Measurements from ENCODE around the gene ZMAT5.
A peak's percentile ranks its signal among the peaks of the same experiment; 100 is the strongest.
"Not testable (repeated sequence)": the region's sequence is repeated elsewhere in the genome, so short reads cannot be mapped to it uniquely, and the experiment has no call there.

Gene ZMAT5

DNA sequence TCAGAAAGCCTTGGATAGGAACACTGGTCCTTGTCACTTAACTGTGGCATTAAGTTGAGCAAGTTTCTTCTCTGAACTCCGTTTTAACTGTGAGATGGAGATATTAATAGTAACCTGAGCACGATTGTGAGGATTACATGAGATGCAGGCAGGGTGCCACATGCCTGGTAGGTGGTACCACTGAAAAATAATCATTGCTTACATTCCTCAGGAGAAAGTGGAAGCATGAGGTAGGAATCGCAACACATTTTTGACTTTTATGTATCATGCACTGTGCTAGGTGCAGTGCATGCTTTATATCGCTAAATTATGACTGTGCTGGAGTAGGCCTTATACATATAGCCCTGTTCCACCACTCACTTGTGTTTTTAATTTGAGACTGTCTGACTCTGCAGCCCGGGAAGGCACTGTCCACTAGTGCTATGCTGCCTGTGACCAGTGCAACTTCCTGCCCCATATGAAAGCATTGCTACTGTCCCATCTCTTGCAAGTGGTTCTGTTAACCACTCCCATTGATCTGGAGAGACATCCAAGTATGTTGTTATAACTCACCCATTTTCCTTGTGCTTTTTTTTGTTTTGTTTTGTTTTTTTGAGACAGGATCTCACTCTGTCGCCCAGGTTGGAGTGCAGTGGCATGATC lies 1.4 kb upstream of the ZMAT5 start:
- peak overlapping the region; percentile 99 for H3K4me3 Mint-ChIP-seq
- H3K36me3 Mint-ChIP-seq = peaks cover 9% of the 10 kb centered on the region
- H3K27ac Mint-ChIP-seq = no peak overlapping the region
- no peaks in the 10 kb centered on the region for H3K9me3 Mint-ChIP-seq
- peaks cover 39% of the 10 kb centered on the region for H3K4me1 Mint-ChIP-seq
- no peaks in the 10 kb centered on the region for H3K27me3 Mint-ChIP-seq

DNA sequence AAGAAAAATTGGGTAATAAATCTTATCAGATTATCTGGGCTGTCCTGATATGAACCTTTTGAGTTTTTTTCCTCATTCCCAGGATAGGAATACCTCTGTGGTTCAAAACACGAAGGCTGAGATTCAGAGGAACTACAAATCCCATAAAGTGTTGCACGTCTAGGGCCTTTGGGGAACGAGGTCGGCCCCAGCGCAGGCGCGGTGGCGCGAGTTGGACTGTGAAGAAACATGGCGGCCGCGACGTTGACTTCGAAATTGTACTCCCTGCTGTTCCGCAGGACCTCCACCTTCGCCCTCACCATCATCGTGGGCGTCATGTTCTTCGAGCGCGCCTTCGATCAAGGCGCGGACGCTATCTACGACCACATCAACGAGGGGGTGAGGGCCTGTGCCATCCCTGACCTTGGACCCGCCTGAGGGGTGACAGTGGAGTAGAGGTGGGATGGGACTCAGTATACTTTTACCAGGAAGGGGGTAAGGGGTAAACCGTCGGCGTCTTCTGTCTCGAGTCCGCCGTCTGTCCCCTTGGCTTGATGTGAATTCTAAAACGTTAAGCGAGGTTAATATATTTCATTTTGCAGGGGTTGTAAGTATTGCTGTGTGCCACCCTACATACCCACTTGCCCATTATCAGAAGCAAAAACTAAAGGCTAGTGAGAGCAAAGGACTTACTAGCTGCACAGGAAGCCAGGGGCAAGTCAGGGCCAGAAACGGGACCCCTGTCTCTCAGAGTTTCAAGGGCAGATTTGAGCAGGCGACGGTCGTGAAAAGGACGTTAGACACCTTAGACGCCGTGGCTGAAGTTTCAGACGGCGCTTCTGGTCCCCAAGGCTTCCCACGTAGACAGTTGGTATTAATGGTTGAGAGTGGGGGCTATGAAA lies 604 bp upstream of the ZMAT5 start, which contains the start of gene UQCR10:
UQCR10 (plus strand) TSS at position 199 of the 881 bp plus-strand sequence; CDS start at position 229, 30 bp downstream.
- peaks cover 39% of the 10 kb centered on the region for H3K4me1 Mint-ChIP-seq
- H3K9me3 Mint-ChIP-seq = no peaks in the 10 kb centered on the region
- H3K4me3 Mint-ChIP-seq = peak within 1 kb of the TSS; percentile 99

DNA sequence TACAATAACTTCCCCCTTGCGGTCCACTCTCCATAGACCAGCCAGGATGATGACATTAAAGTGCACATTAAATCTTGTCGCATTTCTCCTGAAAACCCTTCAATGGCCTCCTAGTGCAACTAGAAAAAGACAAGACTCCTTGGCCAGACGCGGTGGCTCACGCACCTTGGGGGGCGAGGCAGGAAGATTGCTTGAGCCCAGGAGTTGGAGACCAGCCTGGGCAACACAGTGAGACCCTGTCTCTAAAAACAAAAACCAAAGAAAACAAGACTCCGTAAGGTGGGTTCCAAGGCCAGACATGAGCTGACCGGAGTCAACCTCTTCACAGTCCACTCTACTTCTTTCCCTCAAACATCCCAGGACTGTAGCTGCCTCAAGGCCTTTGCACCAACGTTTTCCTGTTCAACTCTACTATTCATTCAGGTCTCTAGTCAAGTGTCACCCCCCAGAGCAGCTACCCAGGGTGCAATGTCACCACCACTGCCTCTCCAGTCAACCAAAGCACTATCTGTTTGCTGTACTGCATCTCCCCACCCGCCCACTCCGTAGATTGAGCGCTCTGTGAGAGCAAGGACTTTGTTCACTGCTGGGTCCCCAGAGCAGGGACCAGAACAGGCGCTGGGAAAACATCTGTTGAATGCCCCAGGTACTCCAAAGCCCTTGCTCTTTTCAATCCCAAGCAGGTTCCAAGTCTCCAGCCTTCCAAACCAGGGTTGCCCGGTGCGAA lies 739 bp downstream of the ZMAT5 start:
- Mint-ChIP-seq H3K4me1 (peaks cover 39% of the 10 kb centered on the region), H3K9me3 (no peaks in the 10 kb centered on the region), H3K27ac (peak overlapping the region; percentile 99), H3K4me3 (peak overlapping the region; percentile 99), H3K36me3 (peaks cover 6% of the 10 kb centered on the region), H3K27me3 (no peaks in the 10 kb centered on the region)

More for the DNA sequence above, 604 bp upstream of the ZMAT5 start, which contains the start of gene UQCR10:
- H3K27ac Mint-ChIP-seq = peak within 1 kb of the TSS; percentile 99
- H3K27me3 Mint-ChIP-seq = no peaks in the 10 kb centered on the region
- peaks cover 9% of the 10 kb centered on the region for H3K36me3 Mint-ChIP-seq

DNA sequence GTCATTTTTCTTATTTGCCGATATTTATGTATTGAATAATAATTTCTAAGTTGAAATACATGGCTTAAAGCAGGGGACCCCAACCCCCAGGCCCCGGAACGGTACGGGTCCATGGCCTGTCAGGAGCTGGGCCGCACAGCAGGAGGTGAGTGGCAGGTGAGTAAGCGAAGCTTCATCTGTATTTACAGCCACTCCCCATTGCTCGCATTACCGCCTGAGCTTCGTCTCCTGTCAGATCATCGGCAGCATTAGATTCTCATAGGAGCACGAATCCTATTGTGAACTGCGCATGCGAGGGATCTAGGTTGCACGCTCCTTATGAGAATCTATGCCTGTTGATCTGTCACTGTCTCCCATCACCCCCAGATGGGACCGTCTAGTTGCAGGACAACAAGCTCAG lies 4.5 kb downstream of the ZMAT5 start:
- Mint-ChIP-seq H3K4me1 (peaks cover 19% of the 10 kb centered on the region), H3K27me3 (no peaks in the 10 kb centered on the region), H3K9me3 (no peaks in the 10 kb centered on the region), H3K4me3 (no peak overlapping the region), H3K27ac (no peak overlapping the region), H3K36me3 (no peaks in the 10 kb centered on the region)

GRCh38 chr22:29758959-29759358 lies 7.8 kb downstream of the ZMAT5 start:
- H3K27ac Mint-ChIP-seq = peak overlapping the region; percentile 4
- H3K4me3 Mint-ChIP-seq = no peak overlapping the region
- no peaks in the 10 kb centered on the region for H3K27me3 Mint-ChIP-seq
- no peaks in the 10 kb centered on the region for H3K9me3 Mint-ChIP-seq
- no peaks in the 10 kb centered on the region for H3K36me3 Mint-ChIP-seq
- H3K4me1 Mint-ChIP-seq = no peaks in the 10 kb centered on the region

DNA sequence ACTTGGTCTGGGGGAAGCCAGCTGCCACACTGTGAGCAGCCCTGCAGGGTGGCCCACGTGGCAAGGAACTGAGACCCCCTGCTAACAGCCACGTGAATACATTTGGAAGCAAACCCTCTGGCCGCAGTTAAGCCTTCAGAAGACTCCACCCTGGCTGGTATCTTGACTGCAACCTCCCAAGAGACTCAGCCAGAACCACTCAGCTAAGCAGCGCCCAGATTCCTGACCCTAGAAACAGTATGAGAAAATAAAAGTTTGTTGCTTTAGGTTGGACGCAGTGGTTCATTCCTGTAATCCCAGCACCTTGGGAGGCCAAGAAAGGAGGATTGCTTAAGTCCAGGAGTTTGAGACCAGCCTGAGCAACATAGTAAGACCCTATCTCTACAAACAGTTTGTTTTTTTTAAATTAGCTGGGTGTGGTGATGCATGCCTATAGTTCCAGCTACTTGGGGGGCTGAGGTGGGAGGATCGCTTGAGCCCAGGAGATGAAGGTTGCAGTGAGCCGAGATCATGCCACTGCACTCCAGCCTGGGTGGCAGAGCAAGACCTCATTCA lies 8.7 kb downstream of the ZMAT5 start:
- H3K9me3 Mint-ChIP-seq = no peaks in the 10 kb centered on the region
- H3K36me3 Mint-ChIP-seq = no peaks in the 10 kb centered on the region
- no peaks in the 10 kb centered on the region for H3K4me1 Mint-ChIP-seq
- H3K27ac Mint-ChIP-seq = no peak overlapping the region
- H3K4me3 Mint-ChIP-seq = no peak overlapping the region
- no peaks in the 10 kb centered on the region for H3K27me3 Mint-ChIP-seq

DNA sequence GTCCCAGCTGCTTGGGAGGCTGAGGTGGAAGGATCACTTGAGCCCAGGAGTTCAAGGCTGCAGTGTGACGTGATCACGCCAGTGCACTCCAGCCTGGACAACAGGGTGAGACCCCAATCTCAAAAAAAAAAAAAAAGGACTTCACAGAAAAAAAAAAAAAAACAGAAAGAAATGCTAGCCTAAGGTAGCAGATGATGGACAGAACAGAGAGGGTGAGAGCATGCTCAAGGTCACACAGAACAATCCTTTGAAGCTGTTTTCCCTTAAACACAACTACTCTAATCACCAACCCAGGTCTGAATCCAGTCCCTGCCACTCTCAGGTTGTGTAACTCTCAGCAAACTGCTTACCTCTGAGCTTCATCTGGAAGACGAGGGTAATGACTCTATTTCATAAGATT lies 9.7 kb downstream of the ZMAT5 start:
- H3K36me3 Mint-ChIP-seq = no peaks in the 10 kb centered on the region
- H3K27me3 Mint-ChIP-seq = no peaks in the 10 kb centered on the region
- no peaks in the 10 kb centered on the region for H3K9me3 Mint-ChIP-seq
- H3K4me1 Mint-ChIP-seq = peaks cover 3% of the 10 kb centered on the region
- H3K4me3 Mint-ChIP-seq = no peak overlapping the region
- no peak overlapping the region for H3K27ac Mint-ChIP-seq

GRCh38 chr22:29756341-29756740 lies 10.5 kb downstream of the ZMAT5 start:
- no peak overlapping the region for H3K4me3 Mint-ChIP-seq
- H3K36me3 Mint-ChIP-seq = no peaks in the 10 kb centered on the region
- H3K4me1 Mint-ChIP-seq = peaks cover 9% of the 10 kb centered on the region
- H3K27ac Mint-ChIP-seq = no peak overlapping the region
- H3K27me3 Mint-ChIP-seq = no peaks in the 10 kb centered on the region
- no peaks in the 10 kb centered on the region for H3K9me3 Mint-ChIP-seq

DNA sequence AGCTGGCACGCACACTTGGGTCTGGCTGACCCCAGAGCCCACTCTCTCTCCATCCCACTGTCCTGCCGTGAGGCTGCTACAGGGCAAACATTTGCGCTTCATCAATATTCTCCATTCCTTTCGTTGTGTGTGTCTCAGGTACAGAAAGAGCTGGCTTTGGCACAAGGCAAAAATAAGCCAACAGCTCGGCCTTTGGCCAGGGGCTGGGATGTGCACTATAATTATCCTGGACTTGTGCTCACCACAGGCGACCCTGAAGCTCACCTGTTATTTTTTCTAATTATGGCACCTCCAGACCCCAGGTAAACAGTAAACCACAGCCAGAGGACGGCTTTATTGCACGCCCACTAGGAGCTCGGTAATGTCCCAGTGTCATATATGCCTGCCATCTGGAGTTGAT lies 10.9 kb downstream of the ZMAT5 start:
- Mint-ChIP-seq H3K27me3 (no peaks in the 10 kb centered on the region), H3K9me3 (no peaks in the 10 kb centered on the region), H3K4me3 (no peak overlapping the region), H3K36me3 (no peaks in the 10 kb centered on the region), H3K4me1 (peaks cover 13% of the 10 kb centered on the region), H3K27ac (no peak overlapping the region)

- H3K27me3 Mint-ChIP-seq, H3K9me3 Mint-ChIP-seq, H3K36me3 Mint-ChIP-seq, H3K27ac Mint-ChIP-seq, H3K4me3 Mint-ChIP-seq: not testable (repeated sequence)
- peaks cover 24% of the 10 kb centered on the region for H3K4me1 Mint-ChIP-seq
Observed at GRCh38 chr22:29754658-29755395, 12.0 kb downstream of the ZMAT5 start.

DNA sequence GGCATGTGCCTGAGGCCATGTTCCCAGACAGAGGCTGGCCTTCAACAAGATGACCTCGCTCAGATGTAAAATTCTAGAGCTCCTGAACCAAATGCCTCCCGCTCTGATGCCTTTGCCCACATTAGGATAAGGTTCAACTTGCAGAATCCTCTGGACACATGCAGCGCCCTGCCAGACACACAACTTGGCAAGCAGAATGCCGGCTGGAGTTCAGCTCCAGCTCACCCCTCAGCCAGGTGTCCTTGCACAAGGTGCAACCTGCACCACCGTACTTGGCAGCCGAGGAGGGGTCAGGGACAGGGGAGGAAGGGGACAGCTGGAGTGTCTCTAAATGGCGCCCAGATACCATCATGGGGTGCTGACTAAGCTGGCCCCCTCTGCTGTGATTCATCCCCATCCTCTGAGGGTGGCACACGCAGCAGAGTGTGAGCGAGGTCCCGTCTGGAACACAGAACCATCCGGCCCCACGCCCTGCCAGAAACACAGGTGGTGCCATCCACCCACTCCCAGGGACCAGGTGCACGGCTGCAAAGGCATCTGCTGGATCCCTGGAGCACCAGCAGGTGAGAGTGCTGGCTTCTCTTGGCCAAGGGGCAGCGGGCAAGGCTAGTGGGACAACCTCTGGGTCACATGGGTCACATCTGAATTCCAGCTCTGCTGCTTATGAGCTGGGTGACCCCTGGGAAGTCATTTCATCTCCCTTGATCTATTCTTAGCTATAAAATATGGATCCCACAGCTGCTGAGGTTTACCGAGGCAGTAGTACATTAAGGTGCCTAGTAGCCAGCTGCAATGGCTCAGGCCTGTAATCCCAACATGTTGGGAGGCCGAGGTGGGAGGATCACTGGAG lies 12.8 kb downstream of the ZMAT5 start:
- peaks cover 26% of the 10 kb centered on the region for H3K4me1 Mint-ChIP-seq
- H3K9me3 Mint-ChIP-seq = no peaks in the 10 kb centered on the region
- H3K27ac Mint-ChIP-seq = no peak overlapping the region
- H3K36me3 Mint-ChIP-seq = no peaks in the 10 kb centered on the region
- no peaks in the 10 kb centered on the region for H3K27me3 Mint-ChIP-seq
- no peak overlapping the region for H3K4me3 Mint-ChIP-seq

DNA sequence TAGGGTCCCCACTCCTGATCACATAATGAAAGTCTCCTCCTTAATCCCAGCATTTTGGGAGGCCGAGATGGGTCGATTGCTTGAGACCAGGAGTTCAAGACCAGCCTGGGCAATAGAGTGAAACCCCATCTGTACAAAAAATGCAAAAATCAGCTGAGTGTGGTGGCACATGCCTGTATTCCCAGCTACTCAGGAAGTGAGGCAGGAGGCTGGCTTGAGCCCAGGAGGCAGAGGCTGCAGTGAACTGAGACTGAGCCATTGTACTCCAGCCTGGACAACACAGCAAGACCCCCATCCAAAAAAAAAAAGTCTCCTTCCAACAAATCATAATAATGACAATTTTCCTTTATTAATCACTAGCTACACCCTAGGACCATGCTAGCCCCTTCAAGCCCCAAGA lies 15.1 kb downstream of the ZMAT5 start:
- Mint-ChIP-seq H3K4me1 (peaks cover 26% of the 10 kb centered on the region), H3K36me3 (peaks cover 3% of the 10 kb centered on the region), H3K4me3 (no peak overlapping the region), H3K9me3 (no peaks in the 10 kb centered on the region), H3K27ac (peak overlapping the region; percentile 35), H3K27me3 (no peaks in the 10 kb centered on the region)

GRCh38 chr22:29750559-29751538 lies 16.0 kb downstream of the ZMAT5 start:
- Mint-ChIP-seq H3K4me1 (peaks cover 26% of the 10 kb centered on the region), H3K4me3 (no peak overlapping the region), H3K27ac (peak overlapping the region; percentile 32), H3K27me3 (no peaks in the 10 kb centered on the region), H3K36me3 (peaks cover 3% of the 10 kb centered on the region), H3K9me3 (no peaks in the 10 kb centered on the region)
